GM23248 (cell line): ENCODE data around the gene RCAN1.

Experiments
- EZH2 ChIP-seq: fragments of 200-600 bp; sonication (generic); IDR thresholded peaks from 2 replicates; pipeline ENCODE4 v1.6.1; 2018; ENCODE audit warnings: antibody characterized with exemption, mild to moderate bottlenecking; ENCODE audit not compliant: insufficient read depth, poor library complexity, severe bottlenecking
- EZH2phosphoT487 ChIP-seq: fragments of 200-600 bp; sonication (generic); IDR thresholded peaks from 2 replicates; pipeline ENCODE4 v1.6.1; 2018; ENCODE audit warnings: antibody characterized with exemption, moderate library complexity, mild to moderate bottlenecking, low read depth; ENCODE audit not compliant: insufficient read depth

DNA sequence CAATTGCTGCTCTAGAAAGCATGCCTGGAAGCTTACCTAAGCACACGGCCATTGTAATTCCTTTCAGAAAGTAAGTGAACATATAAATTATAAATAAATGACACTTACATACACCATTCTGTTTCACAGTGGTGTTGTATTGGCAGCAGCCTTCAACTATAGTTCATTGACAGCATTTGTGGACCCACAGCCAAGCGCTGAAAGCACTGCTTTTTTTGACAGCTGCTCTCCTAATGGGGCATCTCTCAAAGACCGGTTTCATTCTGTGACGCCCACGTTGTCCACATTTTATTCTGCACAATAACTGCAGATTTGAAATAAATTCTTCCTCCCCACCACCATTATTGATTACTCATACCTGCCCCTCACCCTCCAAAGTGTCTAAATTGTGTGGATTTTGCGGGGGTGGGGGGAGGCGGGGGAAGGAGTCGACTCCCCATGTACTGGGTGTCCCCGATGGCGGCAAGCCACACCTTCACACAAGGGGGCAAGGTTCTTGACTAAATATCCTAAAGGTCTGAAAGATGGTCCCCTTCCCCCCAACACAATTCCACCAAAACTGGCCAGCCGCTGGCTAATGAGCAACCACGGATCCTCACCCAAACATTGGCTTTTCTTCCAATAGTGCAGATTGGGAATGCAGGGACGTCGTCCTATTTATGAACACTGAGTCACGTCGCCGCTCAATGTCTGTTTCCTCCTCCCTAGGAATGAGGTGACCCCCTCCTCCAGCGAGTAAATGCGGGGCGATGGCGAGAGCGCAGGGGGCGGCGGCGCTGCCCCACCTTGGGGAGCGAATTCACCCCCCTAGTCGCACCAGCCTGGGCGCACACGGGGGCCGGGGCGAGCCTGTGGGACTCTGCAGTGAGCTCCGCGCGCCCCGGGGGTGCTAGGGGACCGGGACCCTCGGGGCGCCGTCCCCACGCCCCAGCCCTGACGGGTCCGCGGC lies 960 bp downstream of the RCAN1 start:
- TF ChIP-seq EZH2phosphoT487 (no peak), EZH2 (no peak)
